Ramos (cell line): ENCODE results near the gene SUSD3.

ENCODE experiments used
- in situ Hi-C: fragments of 300-500 bp; cut with MboI; formaldehyde crosslinking; loops from one replicate; pipeline ENCODE4 v1.14.3; 2022; ENCODE audit warnings: low sequenced_read_pairs; ENCODE audit not compliant: unreplicated experiment

Gene SUSD3

GRCh38 chr9:93050231-93050630 lies 8.3 kb upstream of the SUSD3 start:
- in situ Hi-C loops, result no loop called here

- in situ Hi-C loops, result no loop called here
These were observed 6.8 kb upstream of the SUSD3 start for GRCh38 chr9:93051680-93052089.

- in situ Hi-C loops, result no loop called here
These were observed 5.5 kb upstream of the SUSD3 start for GRCh38 chr9:93052791-93053540.

GRCh38 chr9:93053781-93054331 lies 4.6 kb upstream of the SUSD3 start:
- in situ Hi-C loops, result no loop called here

GRCh38 chr9:93054758-93055704 lies 3.5 kb upstream of the SUSD3 start:
- in situ Hi-C loops, result no loop called here

- in situ Hi-C loops, result no loop called here
These were observed 1.3 kb upstream of the SUSD3 start for GRCh38 chr9:93057042-93057702.

- in situ Hi-C loops, result no loop called here
These were observed 672 bp upstream of the SUSD3 start for GRCh38 chr9:93057703-93058354.

GRCh38 chr9:93059011-93059714 lies 662 bp downstream of the SUSD3 start:
- in situ Hi-C loops, result no loop called here

- in situ Hi-C loops, result loop anchor here (10.0 kb wide), 1 partner anchor 335 kb away; no protein-coding TSS in a partner anchor
These were observed 1.4 kb downstream of the SUSD3 start for GRCh38 chr9:93059715-93060578.

- in situ Hi-C loops, result loop anchor here (10.0 kb wide), 1 partner anchor 336 kb away; no protein-coding TSS in a partner anchor
These were observed 2.3 kb downstream of the SUSD3 start for GRCh38 chr9:93060746-93061259.

GRCh38 chr9:93061260-93061751 lies 2.8 kb downstream of the SUSD3 start:
- in situ Hi-C loops, result loop anchor here (10.0 kb wide), 1 partner anchor 337 kb away; no protein-coding TSS in a partner anchor

- in situ Hi-C loops, result loop anchor here (10.0 kb wide), 1 partner anchor 337 kb away; no protein-coding TSS in a partner anchor
These were observed 3.6 kb downstream of the SUSD3 start for GRCh38 chr9:93061791-93062763.

GRCh38 chr9:93064392-93065134 lies 6.1 kb downstream of the SUSD3 start:
- in situ Hi-C loops, result loop anchor here (10.0 kb wide), 1 partner anchor 340 kb away; no protein-coding TSS in a partner anchor

GRCh38 chr9:93065135-93065720 lies 6.7 kb downstream of the SUSD3 start:
- in situ Hi-C loops, result loop anchor here (10.0 kb wide), 1 partner anchor 340 kb away; no protein-coding TSS in a partner anchor

- in situ Hi-C loops, result loop anchor here (10.0 kb wide), 1 partner anchor 342 kb away; no protein-coding TSS in a partner anchor
These were observed 8.6 kb downstream of the SUSD3 start for GRCh38 chr9:93066978-93067603.
